ENCODE measurements around the gene ELP5. TPM values are rescaled to one million over a fixed set of nuclear protein-coding genes. Genes with fewer than 3 reads are reported as not detected.

The ELP5 gene
- total and polyA plus RNA-seq, 2 donors (not counting 3 experiments of a cell fraction or from before 2014, with no cell fraction given): 44.4 to 54.7 TPM

- dilution Hi-C loops (cut with MboI; ENCODE audit: extremely low pct_ligation_motif_present, low sequenced_read_pairs) (no loop called here), intact Hi-C loops (cut with micrococcal nuclease) (loop anchor here (1.0 kb wide), 1 partner anchor 9 kb away; no protein-coding TSS in a partner anchor)
- peak; percentile 71 for DNase-seq (ENCODE audit: low read depth, low spot score)
- FAIRE-seq: peak; percentile 95
- no peaks in the 10 kb centered on the region for H4K20me1 ChIP-seq (replicated peaks; ENCODE audit: control insufficient read depth, extremely low read depth, insufficient read depth, low read length)
- ChIA-PET POLR2A (no interaction called here), CTCF (no interaction called here)
- peak overlapping the region; percentile 9 to 47 (median 22) for H3K4me3 ChIP-seq (replicated peaks in 1 of 3; ENCODE audit: insufficient read depth in 1 of 3, low read depth in 1 of 3, low read length in 3 of 3)
- H3K9ac ChIP-seq (replicated peaks; ENCODE audit: extremely low read depth, insufficient read depth, low read length): peak overlapping the region; percentile 54
- H3K36me3 ChIP-seq (ENCODE audit: control insufficient read depth in 2 of 2, extremely low read depth in 1 of 2, insufficient read depth in 2 of 2, low read length in 2 of 2): peaks cover 3 to 18% of the 10 kb centered on the region in 2 experiments
- H3K9me3 ChIP-seq (replicated peaks; ENCODE audit: control insufficient read depth, insufficient read depth, low read length): no peaks in the 10 kb centered on the region
- H3K79me2 ChIP-seq (ENCODE audit: control insufficient read depth, insufficient read depth, low read length): no peaks in the 10 kb centered on the region
- H2AFZ ChIP-seq (ENCODE audit: low read depth, low read length): peak overlapping the region; percentile 61
- peak overlapping the region; percentile 51 for H3K4me2 ChIP-seq (ENCODE audit: insufficient read depth, low read length)
- no peaks in the 10 kb centered on the region for H3K27me3 ChIP-seq (ENCODE audit: control insufficient read depth in 2 of 2, insufficient read depth in 2 of 2, low read length in 2 of 2)
- H3K27ac ChIP-seq (ENCODE audit: insufficient read depth, low read depth, low read length): peak overlapping the region; percentile 54
- TF ChIP-seq POLR2AphosphoS5 (IDR thresholded peaks at IDR 0.05; ENCODE audit: insufficient read depth, low read depth, low read length): no peak
- no TSS peak for BruUV-seq (replicated peaks)
- no peaks in the 10 kb centered on the region for H3K9me1 ChIP-seq (replicated peaks; ENCODE audit: control insufficient read depth, extremely low read depth, insufficient read depth, low read length)
- peaks cover 6% of the 10 kb centered on the region for H3K4me1 ChIP-seq (ENCODE audit: control insufficient read depth, extremely low read depth, insufficient read depth, low read length)
Measured at GRCh38 chr17:7204828-7205461, 47.1 kb upstream of the ELP5 start.

DNA sequence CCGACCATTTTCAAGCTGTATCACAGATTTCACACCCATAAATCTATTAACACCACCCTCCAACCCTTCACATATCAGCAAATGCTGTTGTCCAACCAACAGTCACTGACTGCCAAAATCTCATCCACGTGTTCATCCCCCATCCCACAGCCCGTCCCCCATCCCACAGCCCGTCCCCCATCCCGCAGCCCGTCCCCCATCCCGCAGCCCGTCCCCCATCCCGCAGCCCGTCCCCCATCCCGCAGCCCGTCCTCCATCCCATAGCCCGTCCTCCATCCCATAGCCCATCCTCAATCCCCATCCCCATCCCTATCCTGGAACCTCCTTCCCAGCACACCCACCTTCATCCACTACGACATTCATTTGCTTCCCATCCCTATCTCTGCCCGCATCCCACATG lies 46.5 kb upstream of the ELP5 start:
- peaks cover 3 to 18% of the 10 kb centered on the region in 2 experiments for H3K36me3 ChIP-seq (ENCODE audit: control insufficient read depth in 2 of 2, extremely low read depth in 1 of 2, insufficient read depth in 2 of 2, low read length in 2 of 2)
- no peak overlapping the region for H3K9ac ChIP-seq (replicated peaks; ENCODE audit: extremely low read depth, insufficient read depth, low read length)
- no peak for DNase-seq (ENCODE audit: low read depth, low spot score)
- intact Hi-C loops (cut with micrococcal nuclease): loop anchor here (1.0 kb wide), 1 partner anchor 9 kb away; no protein-coding TSS in a partner anchor
- H3K27ac ChIP-seq (ENCODE audit: insufficient read depth, low read depth, low read length): peak overlapping the region; percentile 14
- no TSS peak for BruUV-seq (replicated peaks)
- dilution Hi-C loops (cut with MboI; ENCODE audit: extremely low pct_ligation_motif_present, low sequenced_read_pairs): no loop called here
- H3K79me2 ChIP-seq (ENCODE audit: control insufficient read depth, insufficient read depth, low read length): no peaks in the 10 kb centered on the region
- no peak for TF ChIP-seq GATA2 (IDR thresholded peaks at IDR 0.05; ENCODE audit: insufficient read depth, insufficient read length, low read depth, low read length)
- no peak for TF ChIP-seq CTCF (IDR thresholded peaks at IDR 0.05; ENCODE audit: extremely low read depth in 1 of 2, insufficient read depth in 1 of 2, low read depth in 1 of 2, low read length in 2 of 2)
- no peak for TF ChIP-seq MYC (IDR thresholded peaks at IDR 0.05; ENCODE audit: low read depth, low read length)
- no peak for TF ChIP-seq POLR2A (IDR thresholded peaks at IDR 0.05; ENCODE audit: low read depth, low read length)
- TF ChIP-seq EZH2 (IDR thresholded peaks at IDR 0.05; ENCODE audit: borderline replicate concordance, low read depth, low read length, severe bottlenecking): no peak
- no peak for TF ChIP-seq POLR2AphosphoS5 (IDR thresholded peaks at IDR 0.05; ENCODE audit: insufficient read depth, low read depth, low read length)
- TF ChIP-seq, protein P1, sequence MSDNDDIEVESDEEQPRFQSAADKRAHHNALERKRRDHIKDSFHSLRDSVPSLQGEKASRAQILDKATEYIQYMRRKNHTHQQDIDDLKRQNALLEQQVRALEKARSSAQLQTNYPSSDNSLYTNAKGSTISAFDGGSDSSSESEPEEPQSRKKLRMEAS (IDR thresholded peaks at IDR 0.05; ENCODE audit: insufficient read depth, insufficient read length): no peak
- TF ChIP-seq FOS (IDR thresholded peaks at IDR 0.05; ENCODE audit: borderline replicate concordance, insufficient read depth, low read length): no peak
- no peak for TF ChIP-seq JUN (IDR thresholded peaks at IDR 0.05; ENCODE audit: borderline replicate concordance, insufficient read depth, insufficient read length, low read depth)
- no peaks in the 10 kb centered on the region for H3K27me3 ChIP-seq (ENCODE audit: control insufficient read depth in 2 of 2, insufficient read depth in 2 of 2, low read length in 2 of 2)
- no peaks in the 10 kb centered on the region for H3K9me1 ChIP-seq (replicated peaks; ENCODE audit: control insufficient read depth, extremely low read depth, insufficient read depth, low read length)
- peak overlapping the region in 1 of 3 experiments; percentile 22 for H3K4me3 ChIP-seq (replicated peaks in 1 of 3; ENCODE audit: insufficient read depth in 1 of 3, low read depth in 1 of 3, low read length in 3 of 3)
- POLR2A ChIA-PET: no interaction called here
- H4K20me1 ChIP-seq (replicated peaks; ENCODE audit: control insufficient read depth, extremely low read depth, insufficient read depth, low read length): no peaks in the 10 kb centered on the region
- CTCF ChIA-PET: no interaction called here
- H3K9me3 ChIP-seq (replicated peaks; ENCODE audit: control insufficient read depth, insufficient read depth, low read length): no peaks in the 10 kb centered on the region
- FAIRE-seq: no peak
- H3K4me1 ChIP-seq (ENCODE audit: control insufficient read depth, extremely low read depth, insufficient read depth, low read length): peaks cover 6% of the 10 kb centered on the region
- no peak overlapping the region for H2AFZ ChIP-seq (ENCODE audit: low read depth, low read length)
- peak overlapping the region; percentile 51 for H3K4me2 ChIP-seq (ENCODE audit: insufficient read depth, low read length)
